ENCODE results near the gene GGA2. TPM values are rescaled to one million over a fixed set of nuclear protein-coding genes. Genes with fewer than 3 reads are reported as not detected.
"Not testable (repeated sequence)": the region's sequence is repeated elsewhere in the genome, so short reads cannot be mapped to it uniquely, and the experiment has no call there.

Gene GGA2
- total RNA-seq, 1 donor from 2014 or later, result 27.6 TPM

DNA sequence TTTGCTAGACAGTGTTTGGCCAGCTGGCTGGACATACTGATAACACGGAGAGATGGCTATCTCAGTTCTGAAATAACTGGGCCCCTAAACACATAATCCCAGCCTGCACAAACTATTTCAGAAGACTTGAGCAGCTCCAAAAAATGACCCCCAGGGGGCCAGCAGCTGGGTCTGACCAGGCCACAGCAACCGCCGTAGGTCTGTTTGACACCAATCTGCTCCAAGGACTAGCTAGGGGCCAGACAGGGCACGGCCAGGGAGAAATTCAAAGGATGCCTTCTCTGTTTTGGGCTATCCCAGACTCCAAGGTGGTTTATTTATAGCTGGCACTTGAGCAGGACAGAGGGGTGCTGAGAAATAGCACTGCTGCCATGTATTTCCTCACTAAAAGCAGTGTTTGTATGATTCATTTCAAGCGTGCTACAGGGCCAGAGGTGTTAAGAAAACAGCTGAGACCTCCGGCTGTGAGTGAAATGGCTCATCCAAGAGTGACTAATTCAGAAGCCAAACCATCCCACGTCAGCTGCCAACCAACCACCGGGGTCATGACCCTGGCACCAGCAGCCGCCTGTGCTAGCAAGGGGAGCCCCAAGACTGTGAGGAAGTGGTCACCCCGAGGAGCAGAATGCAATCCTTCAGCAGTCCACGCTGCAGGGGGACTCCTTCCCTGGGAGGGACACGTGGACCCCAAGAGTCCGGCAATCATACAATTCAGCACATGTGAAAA is 5.7 kb downstream of the GGA2 start:
- peak; percentile 65 for DNase-seq (ENCODE audit: low read depth, low spot score)

DNA sequence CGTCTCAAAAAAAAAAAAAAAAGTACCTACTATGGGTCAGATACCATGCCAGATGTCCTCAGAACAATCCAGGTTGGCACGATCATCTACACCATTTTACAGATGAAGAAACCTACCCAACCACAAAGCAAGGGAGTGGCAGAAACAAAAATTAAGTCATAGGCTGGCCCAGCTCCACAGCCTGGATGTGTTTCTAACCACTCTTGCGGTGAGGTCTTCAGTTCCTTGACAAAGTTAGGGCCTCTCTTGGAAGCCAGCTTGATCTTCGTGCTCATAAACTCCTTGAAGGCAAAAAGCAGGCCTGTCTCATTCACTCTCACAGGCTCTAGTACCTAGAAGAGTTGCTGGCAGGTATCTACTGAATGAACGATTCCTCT is 6.2 kb downstream of the GGA2 start:
- DNase-seq (ENCODE audit: low read depth, low spot score), result no peak

DNA sequence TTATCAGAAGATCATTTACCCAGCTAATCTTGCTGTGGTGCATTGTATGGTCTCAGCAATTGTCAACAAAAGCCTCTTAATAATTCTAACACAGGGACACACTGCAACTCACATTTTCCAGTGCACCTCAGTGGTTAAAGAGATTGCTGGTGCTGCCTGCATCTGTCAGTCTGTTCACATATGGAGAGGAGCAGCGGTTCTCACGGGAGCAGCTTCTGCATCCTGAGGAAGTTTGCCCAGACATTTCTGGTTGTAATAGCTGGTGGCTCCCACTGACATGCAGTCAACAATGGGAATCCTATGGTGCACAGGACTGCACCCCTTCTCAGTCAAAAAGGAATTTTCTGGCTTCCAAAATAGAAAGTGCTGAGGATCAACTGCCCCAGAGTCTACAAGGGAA is 7.8 kb downstream of the GGA2 start:
- DNase-seq (ENCODE audit: low read depth, low spot score), result no peak

DNA sequence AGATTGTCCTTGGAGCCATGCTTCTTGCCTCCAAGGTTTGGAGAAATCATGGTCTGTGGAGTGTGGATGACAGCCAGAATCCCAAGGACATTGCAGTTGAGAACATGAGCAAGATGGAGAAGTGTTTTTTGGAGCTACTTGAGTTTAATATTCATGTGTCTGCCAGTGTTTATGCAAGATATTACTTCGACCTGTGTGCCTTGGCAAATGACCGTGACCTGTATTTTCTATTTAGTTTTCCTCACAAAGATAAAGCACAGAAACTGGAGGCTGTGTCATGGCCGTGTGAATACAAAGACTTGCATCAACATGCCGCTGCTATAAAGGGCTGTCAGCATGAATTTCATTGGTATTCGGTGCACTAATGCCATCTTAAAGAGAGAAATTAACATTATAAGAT is 9.0 kb downstream of the GGA2 start:
- DNase-seq (ENCODE audit: low read depth, low spot score), result no peak

DNA sequence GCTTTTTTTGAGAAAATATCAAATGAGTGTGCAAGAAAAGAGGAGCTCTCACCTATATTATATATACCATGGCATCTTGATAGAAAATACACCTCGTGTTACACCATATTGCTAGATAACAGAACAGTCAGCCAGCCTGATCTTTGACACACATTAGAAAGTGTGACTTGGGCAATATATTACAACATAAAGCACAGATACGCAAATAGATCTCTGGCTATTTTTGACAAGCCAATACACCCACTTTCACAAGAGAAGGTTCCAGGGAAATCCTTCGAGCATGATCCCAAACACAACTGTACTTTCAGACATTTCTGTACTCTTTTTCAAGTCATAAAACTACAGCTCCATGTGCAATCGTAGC is 9.4 kb downstream of the GGA2 start:
- DNase-seq (ENCODE audit: low read depth, low spot score), result no peak

DNA sequence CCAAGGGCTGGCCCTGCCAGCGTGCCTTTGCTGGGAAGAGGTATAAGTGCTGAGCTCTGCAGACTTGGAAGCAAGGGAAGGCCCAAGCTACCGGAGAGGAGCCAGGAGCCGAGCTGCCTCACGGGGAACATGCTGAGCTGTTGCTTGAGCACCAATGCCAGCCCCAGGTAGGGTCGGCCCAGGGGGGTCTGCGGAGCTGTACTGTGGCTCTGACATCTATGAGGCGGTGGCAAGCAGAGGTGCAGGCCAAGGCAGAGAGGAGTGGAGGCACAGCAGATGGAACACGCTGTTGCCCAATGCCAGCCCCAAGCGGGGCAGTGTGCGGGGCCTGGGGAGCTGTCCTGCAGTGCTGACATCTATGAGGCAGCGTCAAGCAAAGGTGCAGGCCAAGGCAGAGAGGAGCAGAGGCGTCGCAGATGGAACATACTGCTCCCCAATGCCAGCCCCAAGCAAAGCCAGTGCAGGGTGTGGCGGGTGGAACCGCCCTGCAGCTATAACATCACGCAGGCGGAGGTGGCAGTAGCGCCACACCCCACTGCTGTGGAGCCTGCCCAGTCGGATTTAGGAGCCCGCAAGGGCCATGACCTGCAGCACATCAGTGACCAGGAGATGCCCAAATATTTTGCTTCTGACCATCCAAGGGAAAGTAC is 10.0 kb downstream of the GGA2 start:
- no peak for DNase-seq (ENCODE audit: low read depth, low spot score)

DNA sequence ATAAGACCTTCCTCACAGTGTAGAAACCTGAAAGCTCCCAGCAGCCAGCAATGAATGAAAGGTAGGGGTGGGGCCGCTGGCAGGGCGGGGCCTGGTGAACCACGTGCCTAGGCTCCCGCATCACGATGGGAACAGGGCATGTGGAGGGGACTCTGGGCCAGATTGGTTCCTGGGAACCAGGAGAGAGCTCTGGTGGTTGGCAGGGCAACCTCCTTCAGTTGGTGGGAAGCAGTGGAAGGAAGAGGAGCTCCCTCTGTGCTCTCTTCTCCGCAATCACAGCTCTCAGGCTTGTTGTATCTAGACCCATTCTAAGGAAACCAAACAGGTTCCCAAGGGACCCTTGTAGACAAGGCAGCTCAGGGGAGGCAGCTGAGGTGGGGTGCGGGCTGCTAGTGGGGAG is 10.5 kb downstream of the GGA2 start:
- DNase-seq (ENCODE audit: low read depth, low spot score), result no peak

DNA sequence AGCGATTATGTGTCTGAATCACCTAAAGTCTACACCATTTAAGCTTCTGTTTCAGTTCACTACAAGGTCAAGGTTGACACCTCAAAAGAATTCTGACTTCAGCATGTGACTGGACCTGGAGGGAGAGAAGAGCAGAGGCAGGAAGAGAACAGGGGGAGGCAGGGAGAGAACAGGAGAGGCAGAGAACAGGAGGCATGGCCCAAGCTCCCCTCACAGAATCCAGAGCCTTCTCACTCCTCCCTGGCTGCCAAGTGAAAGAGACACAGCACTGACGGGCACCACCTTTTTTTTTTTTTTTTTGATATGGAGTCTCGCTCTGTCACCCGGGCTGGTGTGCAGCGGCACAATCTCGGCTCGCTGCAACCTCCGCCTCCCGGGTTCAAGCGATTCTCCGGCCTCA is 11.4 kb downstream of the GGA2 start:
- DNase-seq (ENCODE audit: low read depth, low spot score), result no peak

DNA sequence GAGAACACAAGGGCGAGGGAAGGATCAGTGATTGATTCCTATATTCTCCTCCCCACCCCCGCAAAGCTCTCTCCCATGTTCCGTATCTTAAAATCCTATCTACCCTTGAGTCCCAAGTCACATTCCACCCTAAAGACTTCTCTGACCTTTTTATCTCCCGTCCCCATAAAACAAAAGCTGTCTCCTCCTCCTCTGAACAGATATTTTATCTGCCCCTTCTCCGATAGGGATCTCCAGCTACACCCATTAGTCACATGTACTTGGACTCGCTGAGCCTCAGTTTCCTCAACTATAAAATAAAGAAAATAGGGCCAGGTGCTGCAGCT is 12.8 kb downstream of the GGA2 start:
- DNase-seq (ENCODE audit: low read depth, low spot score), result no peak

DNA sequence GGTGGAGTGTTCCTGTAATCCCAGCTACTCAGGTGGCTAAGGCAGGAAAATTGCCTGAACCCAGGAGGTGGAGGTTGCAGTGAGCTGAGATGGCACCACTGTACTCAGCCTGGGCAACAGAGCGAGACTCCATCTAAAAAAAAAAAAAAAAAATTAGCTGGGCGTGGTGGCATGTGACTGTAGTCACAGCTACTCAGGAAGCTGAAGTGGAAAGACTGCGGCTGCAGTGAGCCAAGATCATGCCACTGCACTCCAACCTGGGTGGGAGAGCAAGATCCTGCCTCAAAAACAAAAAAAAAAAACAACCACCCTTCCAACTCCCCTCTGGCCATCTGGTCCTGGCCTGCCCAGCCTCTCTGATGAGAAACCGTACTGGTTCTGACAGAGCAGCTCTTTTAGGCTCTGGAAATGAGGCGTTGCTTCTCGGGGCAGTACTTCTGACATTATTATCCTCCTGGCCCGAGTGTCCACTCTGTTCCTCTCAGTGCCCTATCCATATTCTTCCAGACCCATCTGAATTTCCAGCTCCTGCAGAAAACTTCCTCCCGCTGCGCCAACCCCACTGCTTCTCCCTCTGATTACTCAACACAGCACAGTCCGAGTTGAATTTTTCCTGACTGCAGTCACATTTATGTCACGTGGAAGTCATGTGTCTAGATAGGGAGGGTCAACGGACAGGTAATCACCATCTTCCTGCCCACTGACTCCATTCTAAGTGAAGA is 13.3 kb downstream of the GGA2 start:
- DNase-seq (ENCODE audit: low read depth, low spot score), result no peak

DNA sequence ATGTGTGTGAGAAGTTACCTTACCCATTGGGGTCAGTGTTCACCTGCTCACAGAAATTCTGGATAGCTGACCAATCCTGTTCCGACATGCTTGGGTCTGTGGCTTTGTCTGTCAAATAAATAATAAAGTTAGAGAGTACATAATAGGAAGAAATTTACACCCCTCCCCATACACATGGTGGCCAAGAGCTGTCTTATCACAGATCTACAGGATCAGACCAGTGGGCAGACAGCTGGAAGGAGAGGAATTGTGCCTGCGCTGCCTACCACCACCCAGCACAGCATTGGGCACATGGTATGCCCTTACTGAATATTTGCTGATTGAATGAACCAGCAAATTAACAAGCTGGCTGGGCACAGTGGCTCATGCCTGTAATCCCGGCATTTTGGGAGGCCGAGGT is 14.6 kb downstream of the GGA2 start:
- no peak for DNase-seq (ENCODE audit: low read depth, low spot score)

DNA sequence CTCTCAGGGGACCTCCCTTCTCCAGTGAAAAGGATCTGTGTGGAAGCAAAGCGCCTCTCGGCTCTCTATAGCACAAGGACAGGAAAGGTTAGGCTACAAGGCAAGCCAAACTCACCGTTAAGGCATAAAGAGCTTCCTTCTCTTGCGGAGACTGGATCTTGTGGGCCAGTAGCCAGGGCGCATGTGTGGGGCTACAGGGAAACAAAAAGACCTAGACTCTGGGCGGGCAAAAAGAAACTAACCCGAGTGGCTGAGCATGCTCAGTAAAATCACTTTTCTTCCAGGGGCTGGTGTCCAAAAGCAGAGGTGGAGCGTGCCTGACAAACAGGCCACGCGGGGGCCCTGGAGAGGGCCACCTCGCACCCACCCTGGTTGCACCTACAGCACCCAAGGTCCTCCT is 16.1 kb downstream of the GGA2 start:
- DNase-seq (ENCODE audit: low read depth, low spot score), result no peak

DNA sequence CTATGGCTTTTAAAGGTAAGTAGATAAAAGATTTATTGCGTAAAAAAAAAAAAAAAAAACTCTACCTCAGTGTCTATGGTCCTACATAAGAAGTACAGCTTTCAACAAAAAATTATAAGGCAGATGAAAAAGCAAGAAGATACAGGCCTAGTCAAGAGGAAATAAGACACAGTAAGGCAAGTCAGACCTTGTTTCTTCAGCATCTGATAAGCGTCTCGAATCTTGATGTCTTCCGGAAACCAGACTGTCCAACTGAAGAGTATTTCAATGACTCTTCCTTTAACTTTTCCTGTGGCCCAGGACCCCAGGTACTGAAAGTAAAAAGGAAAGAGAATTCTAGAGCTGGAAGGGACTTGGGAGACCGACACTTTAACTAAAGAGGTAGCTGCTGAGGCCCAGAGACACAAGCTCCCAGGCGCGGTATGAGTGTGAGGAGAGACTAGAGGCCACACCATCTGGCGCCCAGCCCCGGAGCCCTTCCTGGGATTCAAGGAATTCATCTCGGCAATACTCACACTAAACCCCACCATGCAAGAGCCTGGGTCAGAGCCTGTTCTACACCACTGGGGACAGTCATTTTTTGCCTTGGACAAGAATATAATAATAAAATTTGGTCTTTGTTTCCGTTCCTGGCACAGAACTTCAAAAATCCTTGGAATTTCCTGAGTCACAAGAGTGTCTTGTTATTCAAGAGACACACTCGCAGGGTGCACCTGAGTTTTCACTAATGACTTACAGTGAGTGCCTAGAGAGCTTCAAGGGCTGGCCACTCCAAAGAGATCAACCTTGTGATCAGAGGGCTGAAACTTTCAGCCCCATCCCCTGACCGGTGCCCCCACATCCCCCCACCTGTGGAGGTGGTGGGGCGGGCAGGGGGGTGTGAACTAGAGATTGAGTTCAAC is 18.6 kb downstream of the GGA2 start:
- peak; percentile 64 for DNase-seq (ENCODE audit: low read depth, low spot score)

DNA sequence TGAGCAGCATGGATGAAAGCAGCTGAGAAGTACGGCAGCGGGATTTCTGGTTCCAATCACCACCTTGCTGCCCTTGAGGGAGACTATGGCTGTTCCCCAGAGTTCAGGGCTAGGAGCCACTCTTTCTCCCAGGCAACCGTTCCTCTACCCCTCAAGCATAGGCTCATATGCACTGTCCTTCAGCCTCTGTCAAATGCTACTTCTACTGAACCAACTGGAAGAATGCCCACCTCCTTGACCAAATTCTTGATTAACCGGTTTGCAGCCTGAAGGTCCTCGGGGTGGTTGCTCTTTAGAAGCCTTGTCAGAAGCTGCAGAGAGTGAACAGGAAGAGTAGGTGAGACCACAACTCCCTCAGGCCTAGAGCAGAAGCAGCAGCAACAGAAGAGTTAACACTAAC is 23.8 kb downstream of the GGA2 start:
- DNase-seq (ENCODE audit: low read depth, low spot score), result no peak

DNA sequence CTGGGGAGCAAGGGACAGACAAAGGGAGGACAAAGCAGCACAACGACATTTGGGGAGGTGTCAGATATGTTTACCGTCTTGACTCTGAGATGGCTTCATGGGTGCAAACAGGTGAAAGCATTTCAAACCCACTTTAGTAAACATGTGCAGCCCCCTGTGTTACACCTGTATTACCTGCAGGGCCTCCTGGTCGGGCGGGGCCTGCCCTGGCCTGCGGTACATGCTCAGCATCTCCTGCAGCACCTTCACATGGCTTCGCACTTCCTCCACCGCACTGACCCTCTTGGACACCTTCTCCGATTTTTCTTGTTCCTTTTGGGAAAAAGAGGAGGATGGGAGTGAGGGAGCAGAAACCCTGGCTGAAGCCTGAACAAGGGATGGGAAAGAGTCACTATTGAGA is 24.5 kb downstream of the GGA2 start:
- DNase-seq (ENCODE audit: low read depth, low spot score), result no peak

DNA sequence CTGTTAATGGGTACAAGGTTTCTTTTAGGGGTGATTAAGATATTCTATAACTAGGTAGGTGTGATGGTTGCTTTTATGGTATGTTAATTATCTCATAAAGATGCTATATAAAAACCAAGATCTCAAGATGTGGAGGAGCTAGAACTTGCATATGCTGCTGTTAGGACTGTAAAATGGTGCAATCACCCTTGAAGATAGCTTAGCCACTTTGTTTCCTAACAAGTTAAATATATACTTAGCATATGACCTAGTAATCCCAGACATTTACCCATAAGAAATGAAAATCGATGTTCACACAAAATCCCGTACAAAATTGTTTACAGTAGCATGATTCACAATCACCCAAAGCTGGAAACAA is 25.1 kb downstream of the GGA2 start:
- DNase-seq (ENCODE audit: low read depth, low spot score), result no peak

DNA sequence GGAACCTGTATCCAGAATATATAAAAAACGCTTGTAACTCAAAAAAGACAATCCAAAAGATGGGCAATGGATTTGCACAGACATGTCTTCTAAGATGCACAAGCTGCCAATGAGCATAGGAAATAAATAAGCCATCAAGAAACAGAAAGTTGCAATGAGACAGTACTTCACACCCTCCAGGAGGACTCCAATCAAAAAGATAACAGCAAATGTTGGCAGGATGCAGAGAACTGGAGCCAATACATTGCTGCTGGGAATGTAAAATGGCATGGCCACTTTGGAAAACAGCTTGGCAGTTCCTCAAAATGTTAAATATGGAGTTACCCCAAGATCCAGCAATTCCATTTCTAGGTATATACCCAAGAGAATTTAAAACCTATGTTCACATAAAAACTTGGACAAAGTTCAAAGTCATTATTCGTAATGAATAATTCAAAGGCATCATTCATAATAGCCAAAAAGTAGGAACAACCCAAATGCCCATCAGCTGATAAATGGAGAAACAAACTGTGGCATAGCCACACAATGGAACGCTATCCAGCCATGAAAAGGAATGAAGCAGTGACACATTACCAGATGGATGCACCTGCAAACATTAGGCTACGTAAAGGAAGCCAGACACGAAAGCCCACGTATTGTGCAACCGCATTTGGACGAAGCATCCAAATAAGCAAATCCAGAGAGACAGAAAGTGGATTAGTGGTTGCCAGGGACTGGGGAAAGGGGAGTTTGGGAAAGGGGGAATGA is 25.6 kb downstream of the GGA2 start:
- no peak for DNase-seq (ENCODE audit: low read depth, low spot score)

DNA sequence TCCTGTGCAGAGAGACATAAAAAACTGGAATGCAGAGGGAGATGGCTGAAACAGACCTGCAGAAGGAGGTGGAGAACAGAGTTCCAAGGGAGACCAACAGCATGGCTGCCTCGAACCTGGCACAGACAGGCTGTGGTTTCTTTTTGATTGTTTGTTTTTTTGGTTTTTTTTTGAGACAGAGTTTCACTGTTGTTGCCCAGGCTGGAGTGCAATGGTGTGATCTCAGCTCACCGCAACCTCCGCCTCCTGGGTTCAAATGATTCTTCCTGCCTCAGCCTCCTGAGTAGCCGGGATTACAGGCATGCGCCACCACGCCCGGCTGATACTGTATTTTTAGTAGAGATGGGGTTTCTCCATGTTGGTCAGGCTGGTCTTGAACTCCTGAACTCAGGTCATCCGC is 26.8 kb downstream of the GGA2 start:
- DNase-seq (ENCODE audit: low read depth, low spot score), result not testable (repeated sequence)

DNA sequence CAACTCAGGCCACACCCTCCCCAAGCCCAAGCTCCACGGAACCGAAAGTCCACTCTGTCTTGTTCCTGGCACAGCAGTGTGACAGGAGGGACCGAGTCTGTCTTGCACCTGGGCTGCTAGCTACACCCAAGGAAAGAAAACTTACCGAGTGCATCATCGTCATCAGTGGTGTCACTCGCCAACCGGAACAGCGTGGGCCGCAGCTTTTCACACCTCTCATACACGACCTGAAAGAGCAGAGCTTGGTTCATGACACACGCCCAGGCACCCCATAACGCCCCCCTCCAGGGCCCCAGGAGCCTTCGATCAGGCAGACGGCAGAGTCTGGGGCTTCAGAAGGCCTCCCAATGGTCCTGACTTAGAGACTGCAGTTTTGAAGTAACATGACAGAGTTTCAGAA is 27.5 kb downstream of the GGA2 start:
- DNase-seq (ENCODE audit: low read depth, low spot score), result no peak

DNA sequence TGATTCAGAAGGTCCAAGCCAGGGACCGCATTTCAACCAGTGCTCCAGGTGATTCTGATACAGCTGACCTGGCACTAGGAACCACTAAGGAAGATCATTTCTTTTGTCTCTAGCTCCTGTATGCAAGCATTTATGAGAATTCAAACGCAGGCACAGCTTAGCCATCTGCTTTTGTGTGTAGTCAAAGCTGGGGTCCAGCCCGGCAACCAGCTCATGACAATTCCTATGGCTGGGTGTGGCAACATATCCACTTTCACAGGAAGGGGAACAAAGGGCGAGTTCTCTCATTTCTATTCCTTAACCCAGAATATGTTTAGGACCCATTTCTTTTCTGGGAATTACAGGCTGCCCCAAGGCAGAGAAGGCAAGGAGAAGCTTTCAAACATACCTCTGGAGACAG is 30.0 kb downstream of the GGA2 start:
- DNase-seq (ENCODE audit: low read depth, low spot score), result no peak

DNA sequence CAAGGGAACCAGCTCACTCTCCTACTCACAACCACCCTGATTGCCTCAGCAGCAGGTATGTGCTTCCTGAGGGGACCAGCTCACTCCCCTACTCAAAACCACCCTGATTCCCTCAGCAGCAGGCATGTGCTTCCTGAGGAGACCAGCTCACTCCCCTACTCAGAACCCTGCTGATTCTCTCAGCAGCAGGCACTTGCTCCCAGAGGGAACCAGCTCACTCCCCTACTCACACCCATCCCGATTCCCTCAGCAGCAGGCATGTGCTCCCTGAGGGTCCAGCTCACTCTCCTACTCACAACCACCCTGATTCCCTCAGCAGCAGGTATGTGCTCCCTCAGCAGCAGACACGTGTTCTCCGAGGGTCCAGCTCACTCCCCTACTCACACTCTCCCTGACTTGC is 31.2 kb downstream of the GGA2 start:
- DNase-seq (ENCODE audit: low read depth, low spot score), result no peak

Measured in pulmonary artery endothelial cell (primary cell).